ENCODE measurements around the gene CHAF1B.

CHAF1B gene

GRCh38 chr21:36463991-36464390 is 78.8 kb downstream of the CHAF1B start:
- no peak for DNase-seq (ENCODE audit: low spot score)

GRCh38 chr21:36464590-36464989 is 79.4 kb downstream of the CHAF1B start:
- no peak for DNase-seq (ENCODE audit: low spot score)

GRCh38 chr21:36465478-36465877 is 80.3 kb downstream of the CHAF1B start:
- DNase-seq (ENCODE audit: low spot score): no peak

GRCh38 chr21:36466061-36466511 is 80.9 kb downstream of the CHAF1B start:
- no peak for DNase-seq (ENCODE audit: low spot score)
